Left ventricle myocardium inferior (tissue), 1 donor: ENCODE data around the gene MYO10. TPM values are rescaled to one million over a fixed set of nuclear protein-coding genes. Genes with fewer than 3 reads are reported as not detected.

ENCODE experiments used
- DNase-seq: peaks from one replicate; pipeline ENCODE4 v3.0.0-alpha.2; 2020
- H3K27ac ChIP-seq: fragments of 200-600 bp; replicated peaks from 2 replicates; pipeline ENCODE4 v1.8.0; 2021
- H3K27me3 ChIP-seq: fragments of 200-600 bp; 2 replicates; pipeline ENCODE4 v1.8.0; 2021; ENCODE audit warnings: low read depth
- H3K36me3 ChIP-seq: fragments of 200-600 bp; 2 replicates; pipeline ENCODE4 v1.8.0; 2021
- H3K4me1 ChIP-seq: fragments of 200-600 bp; 2 replicates; pipeline ENCODE4 v1.8.0; 2021
- H3K4me3 ChIP-seq: fragments of 200-600 bp; 2 replicates; pipeline ENCODE4 v1.8.0; 2021; ENCODE audit warnings: mild to moderate bottlenecking, moderate library complexity
- H3K9me3 ChIP-seq: fragments of 200-600 bp; replicated peaks from 2 replicates; pipeline ENCODE4 v1.8.0; 2021
- intact Hi-C: fragments of 100-400 bp; cut with micrococcal nuclease; formaldehyde crosslinking; loops from one replicate; pipeline ENCODE4 v1.11.0; 2022
- total RNA-seq: library from RNA; stranded (reverse); fragmentation: NEBNext Ultra II Directional; extraction: Animal tissue kit (Norgen Biotek cat#: 25700); gene quantifications from one replicate; pipeline ENCODE4 v1.2.1, GENCODE V29; 2021
- TF ChIP-seq, protein P1 (sequence below): fragments of 200-600 bp; IDR thresholded peaks from 2 replicates; pipeline ENCODE4 v1.8.0; 2021; ENCODE audit warnings: antibody characterized with exemption, mild to moderate bottlenecking, borderline replicate concordance
- donor health status: DM: no; HTN: yes; CAD: no; lungs with severe emphysema.

Gene MYO10
- total RNA-seq, 1 donor from 2014 or later: 5.0 TPM

DNA sequence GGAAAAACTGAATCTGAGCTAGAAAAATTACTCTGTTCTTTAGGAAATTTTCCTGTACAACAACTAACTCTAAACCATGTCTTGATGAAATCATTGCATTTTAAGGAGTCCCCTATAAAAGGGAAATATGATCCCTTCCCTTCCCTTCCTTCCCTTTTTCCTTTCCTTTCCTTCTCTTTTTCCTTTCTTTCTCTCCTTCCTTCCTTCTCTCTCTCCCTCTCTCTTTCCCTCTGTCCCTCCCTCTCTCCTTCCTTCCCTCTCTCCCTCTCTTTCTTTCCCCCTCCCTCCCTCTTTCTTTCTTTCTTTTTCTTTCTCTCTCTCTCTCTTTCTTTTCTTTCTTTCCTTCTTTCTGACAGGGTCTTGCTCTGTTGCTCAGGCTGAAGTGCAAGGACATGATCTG lies 42.2 kb upstream of the MYO10 start:
- H3K9me3 ChIP-seq: peaks cover 6% of the 10 kb centered on the region
- no peak overlapping the region for H3K27ac ChIP-seq
- H3K36me3 ChIP-seq: no peaks in the 10 kb centered on the region
- TF ChIP-seq, protein P1, sequence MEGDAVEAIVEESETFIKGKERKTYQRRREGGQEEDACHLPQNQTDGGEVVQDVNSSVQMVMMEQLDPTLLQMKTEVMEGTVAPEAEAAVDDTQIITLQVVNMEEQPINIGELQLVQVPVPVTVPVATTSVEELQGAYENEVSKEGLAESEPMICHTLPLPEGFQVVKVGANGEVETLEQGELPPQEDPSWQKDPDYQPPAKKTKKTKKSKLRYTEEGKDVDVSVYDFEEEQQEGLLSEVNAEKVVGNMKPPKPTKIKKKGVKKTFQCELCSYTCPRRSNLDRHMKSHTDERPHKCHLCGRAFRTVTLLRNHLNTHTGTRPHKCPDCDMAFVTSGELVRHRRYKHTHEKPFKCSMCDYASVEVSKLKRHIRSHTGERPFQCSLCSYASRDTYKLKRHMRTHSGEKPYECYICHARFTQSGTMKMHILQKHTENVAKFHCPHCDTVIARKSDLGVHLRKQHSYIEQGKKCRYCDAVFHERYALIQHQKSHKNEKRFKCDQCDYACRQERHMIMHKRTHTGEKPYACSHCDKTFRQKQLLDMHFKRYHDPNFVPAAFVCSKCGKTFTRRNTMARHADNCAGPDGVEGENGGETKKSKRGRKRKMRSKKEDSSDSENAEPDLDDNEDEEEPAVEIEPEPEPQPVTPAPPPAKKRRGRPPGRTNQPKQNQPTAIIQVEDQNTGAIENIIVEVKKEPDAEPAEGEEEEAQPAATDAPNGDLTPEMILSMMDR: no peak
- no peak for DNase-seq
- H3K4me3 ChIP-seq: no peak overlapping the region
- H3K4me1 ChIP-seq: no peaks in the 10 kb centered on the region
- intact Hi-C loops: no loop called here
- H3K27me3 ChIP-seq: no peaks in the 10 kb centered on the region

DNA sequence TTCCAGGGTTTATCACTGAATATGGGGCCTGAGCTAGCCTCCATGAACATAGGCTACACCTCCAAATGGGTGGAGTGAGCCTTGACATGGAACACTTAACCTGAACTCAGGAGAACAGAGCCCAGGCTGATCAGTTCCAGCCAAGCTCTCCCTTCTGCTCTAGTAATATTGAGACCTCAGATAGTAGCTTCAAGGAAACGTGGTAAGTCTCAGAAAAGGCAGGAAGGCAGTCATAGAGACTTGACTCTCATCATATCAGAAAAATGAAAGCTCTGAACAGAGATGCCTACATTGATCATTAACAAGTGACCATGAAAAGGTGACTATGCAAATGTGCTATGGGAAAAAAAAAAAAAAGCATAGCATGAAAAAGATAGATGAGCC lies 40.5 kb upstream of the MYO10 start:
- H3K36me3 ChIP-seq: no peaks in the 10 kb centered on the region
- no peak overlapping the region for H3K4me3 ChIP-seq
- no peaks in the 10 kb centered on the region for H3K27me3 ChIP-seq
- intact Hi-C loops: no loop called here
- no peaks in the 10 kb centered on the region for H3K4me1 ChIP-seq
- H3K27ac ChIP-seq: no peak overlapping the region
- TF ChIP-seq, protein P1: no peak
- peaks cover 6% of the 10 kb centered on the region for H3K9me3 ChIP-seq
- DNase-seq: no peak

DNA sequence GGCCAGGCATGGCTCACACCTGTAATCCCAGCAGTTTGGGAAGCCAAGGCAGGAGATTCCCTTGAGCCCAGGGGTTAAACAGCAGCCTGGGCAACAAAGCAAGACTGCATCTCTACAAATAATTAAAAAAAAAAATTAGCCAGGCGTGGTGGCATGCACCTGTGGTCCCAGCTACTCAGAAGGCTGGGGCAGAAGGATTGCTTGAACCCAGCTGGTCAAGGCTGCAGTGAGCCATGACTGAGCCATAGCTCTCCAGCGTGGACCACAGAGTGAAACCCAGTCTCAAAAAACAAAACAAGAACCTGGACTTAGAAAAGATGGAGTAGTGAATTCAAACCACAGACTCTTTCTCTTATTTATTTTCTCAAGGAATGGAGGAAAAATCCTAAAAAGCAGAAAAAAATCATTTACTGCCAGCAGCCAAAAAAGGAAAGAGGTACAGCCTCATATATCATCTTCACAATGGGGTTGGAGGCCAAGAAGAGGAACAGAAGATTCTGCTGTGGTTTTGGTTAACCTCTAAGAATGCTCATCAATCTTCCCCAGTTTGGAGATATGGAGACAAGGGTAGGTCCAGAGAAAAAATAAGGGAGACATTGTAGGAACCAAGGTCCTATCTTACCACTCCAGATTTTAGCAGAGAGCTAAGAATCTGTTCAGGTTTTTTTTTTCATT lies 40.0 kb upstream of the MYO10 start:
- no peak for DNase-seq
- intact Hi-C loops: no loop called here
- TF ChIP-seq, protein P1: no peak
- no peaks in the 10 kb centered on the region for H3K4me1 ChIP-seq
- no peak overlapping the region for H3K27ac ChIP-seq
- no peaks in the 10 kb centered on the region for H3K36me3 ChIP-seq
- H3K9me3 ChIP-seq: peaks cover 6% of the 10 kb centered on the region
- H3K27me3 ChIP-seq: no peaks in the 10 kb centered on the region
- H3K4me3 ChIP-seq: no peak overlapping the region

DNA sequence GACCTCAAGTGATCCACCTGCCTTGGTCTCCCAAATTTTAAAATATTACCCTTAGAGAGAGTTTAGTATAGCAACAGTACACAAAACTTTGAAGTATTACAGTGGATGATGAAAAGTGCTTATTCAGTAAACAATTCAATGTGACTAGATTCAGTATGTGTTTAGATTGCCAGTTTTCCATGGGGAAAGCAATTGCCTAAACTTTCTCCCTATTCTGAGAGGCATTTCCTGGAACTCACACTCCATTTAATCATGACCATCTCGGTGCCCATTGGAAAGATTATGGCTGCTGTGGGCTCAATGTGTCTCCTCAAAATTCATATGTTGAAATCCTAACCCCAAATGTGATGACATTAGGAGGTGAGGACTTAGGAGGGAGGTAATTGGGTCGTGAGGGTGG lies 38.9 kb upstream of the MYO10 start:
- Histone ChIP-seq H3K27ac (no peak overlapping the region), H3K4me1 (no peaks in the 10 kb centered on the region), H3K9me3 (peaks cover 6% of the 10 kb centered on the region), H3K27me3 (no peaks in the 10 kb centered on the region), H3K36me3 (no peaks in the 10 kb centered on the region), H3K4me3 (no peak overlapping the region)
- TF ChIP-seq, protein P1: no peak
- no peak for DNase-seq
- intact Hi-C loops: no loop called here

DNA sequence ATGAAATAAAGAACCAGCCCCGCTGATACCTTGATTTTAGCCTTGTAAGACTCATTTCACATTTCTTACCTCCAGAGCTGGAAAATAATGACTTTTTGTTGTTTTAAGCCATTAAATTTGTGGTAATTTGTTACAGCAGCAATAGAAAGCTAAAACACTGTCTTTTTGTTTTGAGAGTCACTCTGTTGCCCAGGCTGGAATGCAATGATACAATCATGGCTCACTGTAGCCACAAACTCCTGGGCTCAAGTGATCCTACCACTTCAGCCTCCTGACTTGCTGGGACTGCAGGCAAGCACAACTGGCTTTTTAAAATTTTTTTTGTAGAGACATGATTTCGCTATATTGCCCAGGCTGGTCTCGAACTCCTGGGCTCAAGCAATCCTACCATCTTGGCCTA lies 34.7 kb upstream of the MYO10 start:
- TF ChIP-seq, protein P1: no peak
- H3K4me3 ChIP-seq: no peak overlapping the region
- no peaks in the 10 kb centered on the region for H3K9me3 ChIP-seq
- intact Hi-C loops: no loop called here
- H3K27ac ChIP-seq: no peak overlapping the region
- H3K36me3 ChIP-seq: no peaks in the 10 kb centered on the region
- no peaks in the 10 kb centered on the region for H3K27me3 ChIP-seq
- DNase-seq: no peak
- H3K4me1 ChIP-seq: no peaks in the 10 kb centered on the region
